A549 (cell line): ENCODE data around the gene SON.

Experiments used
- BCL3 ChIP-seq: fragments of >200 bp; sonication (Bioruptor Twin); formaldehyde crosslinking; IDR thresholded peaks from 3 replicates; pipeline ENCODE4 v1.6.1; 2016
- CTCF ChIP-seq: fragments of >200 bp; sonication (Bioruptor Twin); formaldehyde crosslinking; IDR thresholded peaks from 3 replicates; pipeline ENCODE4 v1.5.1; 2016
- ESRRA ChIP-seq: fragments of 150-350 bp; IDR thresholded peaks from 2 replicates; pipeline ENCODE4 v1.6.1; 2014; ENCODE audit warnings: mild to moderate bottlenecking, low read length, borderline replicate concordance
- PHF8 ChIP-seq: fragments of 200-600 bp; sonication (generic); IDR thresholded peaks from 2 replicates; pipeline ENCODE4 v1.6.1; 2016; ENCODE audit warnings: low read depth, mild to moderate bottlenecking, antibody characterized with exemption, moderate library complexity, borderline replicate concordance
- REST ChIP-seq: fragments of 200-600 bp; sonication (generic); IDR thresholded peaks from 2 replicates; pipeline ENCODE4 v1.6.1; 2016; ENCODE audit warnings: antibody characterized with exemption, mild to moderate bottlenecking, moderate library complexity
- RFX5 ChIP-seq: fragments of 450-650 bp; IDR thresholded peaks from 2 replicates; pipeline ENCODE4 v1.7.1; 2014; ENCODE audit warnings: antibody characterized with exemption, mild to moderate bottlenecking, moderate library complexity

GRCh38 chr21:33598051-33598450, 55.2 kb downstream of the SON start:
- TF ChIP-seq REST (no peak), CTCF (no peak), PHF8 (no peak), BCL3 (no peak), RFX5 (no peak), ESRRA (no peak)
